ENCODE measurements around the gene CREB3.

GRCh38 chr9:35753466-35753865 lies 21.0 kb downstream of the CREB3 start:
- no peak for TF ChIP-seq CTCF (IDR thresholded peaks at IDR 0.05)
- no peak for TF ChIP-seq POLR2A (IDR thresholded peaks at IDR 0.05)

Data from breast epithelium (tissue), 3 donors.